Measurements from ENCODE around the gene NSD2. TPM values are rescaled to one million over a fixed set of nuclear protein-coding genes. Genes with fewer than 3 reads are reported as not detected.
"Not testable (repeated sequence)": the region's sequence is repeated elsewhere in the genome, so short reads cannot be mapped to it uniquely, and the experiment has no call there.

NSD2 gene
- total and polyA plus RNA-seq, 3 donors from 2014 or later, result 108 to 144 (median 124) TPM

DNA sequence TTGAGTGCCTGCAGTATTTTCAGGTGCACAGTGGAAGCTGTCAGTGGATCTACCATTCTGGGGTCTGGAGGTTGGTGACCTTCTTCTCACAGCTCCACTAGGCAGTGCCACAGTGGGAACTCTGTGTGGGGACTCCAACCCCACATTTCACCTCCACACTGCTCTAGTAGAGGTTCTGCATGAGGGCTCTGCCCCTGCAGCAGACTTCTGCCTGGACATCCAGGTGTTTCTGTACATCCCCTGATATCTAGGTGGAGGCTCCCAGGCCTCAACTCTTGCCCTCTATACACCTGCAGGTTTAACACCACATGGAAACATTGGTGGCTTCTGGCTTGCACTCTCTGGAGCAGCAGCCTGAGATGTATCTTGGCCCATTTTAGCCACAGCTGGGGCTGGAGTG, 154.6 kb downstream of the NSD2 start:
- intact Hi-C loops (cut with DNase I; ENCODE audit: low total_unique reads), result no loop called here
- TF ChIP-seq, protein P1, sequence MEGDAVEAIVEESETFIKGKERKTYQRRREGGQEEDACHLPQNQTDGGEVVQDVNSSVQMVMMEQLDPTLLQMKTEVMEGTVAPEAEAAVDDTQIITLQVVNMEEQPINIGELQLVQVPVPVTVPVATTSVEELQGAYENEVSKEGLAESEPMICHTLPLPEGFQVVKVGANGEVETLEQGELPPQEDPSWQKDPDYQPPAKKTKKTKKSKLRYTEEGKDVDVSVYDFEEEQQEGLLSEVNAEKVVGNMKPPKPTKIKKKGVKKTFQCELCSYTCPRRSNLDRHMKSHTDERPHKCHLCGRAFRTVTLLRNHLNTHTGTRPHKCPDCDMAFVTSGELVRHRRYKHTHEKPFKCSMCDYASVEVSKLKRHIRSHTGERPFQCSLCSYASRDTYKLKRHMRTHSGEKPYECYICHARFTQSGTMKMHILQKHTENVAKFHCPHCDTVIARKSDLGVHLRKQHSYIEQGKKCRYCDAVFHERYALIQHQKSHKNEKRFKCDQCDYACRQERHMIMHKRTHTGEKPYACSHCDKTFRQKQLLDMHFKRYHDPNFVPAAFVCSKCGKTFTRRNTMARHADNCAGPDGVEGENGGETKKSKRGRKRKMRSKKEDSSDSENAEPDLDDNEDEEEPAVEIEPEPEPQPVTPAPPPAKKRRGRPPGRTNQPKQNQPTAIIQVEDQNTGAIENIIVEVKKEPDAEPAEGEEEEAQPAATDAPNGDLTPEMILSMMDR (IDR thresholded peaks at IDR 0.05), result no peak
- no peak for TF ChIP-seq POLR2A (IDR thresholded peaks at IDR 0.05)
- H3K27me3 ChIP-seq, result no peaks in the 10 kb centered on the region

DNA sequence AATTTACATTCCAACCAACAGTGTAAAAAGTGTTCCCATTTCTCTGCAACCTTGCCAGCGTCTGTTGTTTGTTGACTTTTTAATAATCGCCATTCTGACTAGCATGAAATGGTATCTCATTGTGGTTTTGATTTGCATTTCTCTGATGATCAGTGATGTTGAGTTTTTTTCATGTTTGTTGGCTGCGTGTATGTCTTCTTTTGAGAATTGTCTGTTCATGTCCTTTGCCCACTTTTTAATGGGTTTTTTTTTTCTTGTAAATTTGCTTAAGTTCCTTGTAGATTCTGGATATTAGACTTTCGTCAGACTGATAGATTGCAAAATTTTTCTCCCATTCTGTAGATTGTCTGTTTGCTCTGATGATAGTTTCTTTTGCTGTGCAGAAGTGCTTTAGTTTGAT, 155.9 kb downstream of the NSD2 start:
- H3K27me3 ChIP-seq; H3K4me1 ChIP-seq; DNase-seq; H3K4me3 ChIP-seq; H3K9me3 ChIP-seq; H3K36me3 ChIP-seq (ENCODE audit: low read depth, missing control alignments); intact Hi-C loops (cut with DNase I; ENCODE audit: low total_unique reads); H3K27ac ChIP-seq: not testable (repeated sequence)
- 87 to 93% methylated on average over 4 of the region's 4 CpGs for WGBS, 2 donors

More for the DNA sequence above, 154.6 kb downstream of the NSD2 start:
- H3K4me3 ChIP-seq, result no peak overlapping the region
- no peak for DNase-seq
- H3K27ac ChIP-seq, result no peak overlapping the region
- H3K36me3 ChIP-seq (ENCODE audit: low read depth, missing control alignments), result no peaks in the 10 kb centered on the region
- H3K4me1 ChIP-seq, result peaks cover 10% of the 10 kb centered on the region
- no peaks in the 10 kb centered on the region for H3K9me3 ChIP-seq

DNA sequence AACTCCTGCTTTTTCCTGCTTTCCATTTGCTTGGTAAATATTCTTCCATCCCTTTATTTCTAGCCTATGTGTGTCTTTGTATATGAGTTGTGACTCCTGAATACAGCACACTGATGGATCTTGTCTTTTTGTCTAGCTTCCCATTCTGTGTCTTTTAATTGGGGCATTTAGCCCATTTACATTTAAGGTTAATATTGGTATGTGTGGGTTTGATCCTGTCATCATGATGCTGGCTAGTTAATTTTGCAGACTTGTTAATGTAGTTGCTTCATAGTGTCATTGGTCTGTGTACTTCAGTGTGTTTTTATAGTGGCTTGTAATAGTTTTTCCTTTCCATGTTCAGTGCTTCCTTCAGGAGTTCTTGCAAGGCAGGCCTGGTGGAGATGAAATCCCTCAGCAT, 160.0 kb downstream of the NSD2 start:
- H3K36me3 ChIP-seq (ENCODE audit: low read depth, missing control alignments); H3K4me3 ChIP-seq; DNase-seq; H3K27ac ChIP-seq; H3K9me3 ChIP-seq; H3K4me1 ChIP-seq; H3K27me3 ChIP-seq; intact Hi-C loops (cut with DNase I; ENCODE audit: low total_unique reads): not testable (repeated sequence)

MicroRNAs encoded within 50 kb of the gene (microRNA counts, 767-probe panel; counts per million panel counts)
- microRNA hsa-miR-943, result 0 to 152 counts per million in 2 donors

Small RNA genes within 50 kb of the gene (microRNA-seq; reads per million reads assigned to microRNA genes)
- gene MIR943 (ENCODE audit: borderline number of aligned reads in 2 of 2, borderline replicate concordance in 1 of 2), result 0 to 0.69 reads per million in 2 donors

Small RNA genes within 50 kb of the gene (small RNA-seq; reads per million reads assigned to genes)
- gene SCARNA22, result 820 to 992 reads per million in 2 donors

Other genes with a start within 250 kb of the NSD2 start
- 10 to 100 TPM; 41.3 to 60.8 TPM for gene FAM53A, start 187.1 kb upstream of the NSD2 start, total RNA-seq
- 24.2 TPM for gene FAM53A, start 187.1 kb upstream of the NSD2 start, polyA plus RNA-seq (ENCODE audit: insufficient read depth, low read depth, low replicate concordance)
- 100 to 1,000 TPM; 137 to 173 TPM for gene SLBP, start 159.1 kb upstream of the NSD2 start, total RNA-seq
- 118 TPM for gene SLBP, start 159.1 kb upstream of the NSD2 start, polyA plus RNA-seq (ENCODE audit: insufficient read depth, low read depth, low replicate concordance)
- gene TMEM129, start 150.1 kb upstream of the NSD2 start, total RNA-seq, result 10 to 100 TPM; 76.1 to 76.4 TPM
- 34.0 TPM for gene TMEM129, start 150.1 kb upstream of the NSD2 start, polyA plus RNA-seq (ENCODE audit: insufficient read depth, low read depth, low replicate concordance)
- gene TACC3, start 149.9 kb upstream of the NSD2 start, total RNA-seq, result 100 to 1,000 TPM in 1 of 2 donors, 10 to 100 TPM in 1; 82.9 to 112 TPM
- 158 TPM for gene TACC3, start 149.9 kb upstream of the NSD2 start, polyA plus RNA-seq (ENCODE audit: insufficient read depth, low read depth, low replicate concordance)
- 10 to 100 TPM; 79.6 to 93.7 TPM for gene FGFR3, start 78.1 kb upstream of the NSD2 start, total RNA-seq
- 39.2 TPM for gene FGFR3, start 78.1 kb upstream of the NSD2 start, polyA plus RNA-seq (ENCODE audit: insufficient read depth, low read depth, low replicate concordance)
- gene LETM1, start 15.2 kb upstream of the NSD2 start, total RNA-seq, result 100 to 1,000 TPM in 1 of 2 donors, 10 to 100 TPM in 1; 90.7 to 124 TPM
- gene LETM1, start 15.2 kb upstream of the NSD2 start, polyA plus RNA-seq (ENCODE audit: insufficient read depth, low read depth, low replicate concordance), result 38.1 TPM
- gene NELFA, start 137.6 kb downstream of the NSD2 start, total RNA-seq, result 10 to 100 TPM; 72.5 to 77.9 TPM
- gene NELFA, start 137.6 kb downstream of the NSD2 start, polyA plus RNA-seq (ENCODE audit: insufficient read depth, low read depth, low replicate concordance), result 61.0 TPM
- 10 to 100 TPM; 56.6 to 82.9 TPM for gene NAT8L, start 187.9 kb downstream of the NSD2 start, total RNA-seq
- 36.6 TPM for gene NAT8L, start 187.9 kb downstream of the NSD2 start, polyA plus RNA-seq (ENCODE audit: insufficient read depth, low read depth, low replicate concordance)

Data from testis (tissue), 3 donors.